ENCODE measurements around the gene SIM2.

Gene SIM2

GRCh38 chr21:36773117-36773516 is 74.2 kb downstream of the SIM2 start:
- DNase-seq: no peak

GRCh38 chr21:36773995-36774394 is 75.1 kb downstream of the SIM2 start:
- no peak for DNase-seq

- DNase-seq: no peak
Observed at GRCh38 chr21:36776981-36777617, 78.2 kb downstream of the SIM2 start.

GRCh38 chr21:36780861-36781260 is 81.9 kb downstream of the SIM2 start:
- DNase-seq: no peak

- no peak for DNase-seq
Observed at GRCh38 chr21:36783612-36784374, 84.9 kb downstream of the SIM2 start.

DNA sequence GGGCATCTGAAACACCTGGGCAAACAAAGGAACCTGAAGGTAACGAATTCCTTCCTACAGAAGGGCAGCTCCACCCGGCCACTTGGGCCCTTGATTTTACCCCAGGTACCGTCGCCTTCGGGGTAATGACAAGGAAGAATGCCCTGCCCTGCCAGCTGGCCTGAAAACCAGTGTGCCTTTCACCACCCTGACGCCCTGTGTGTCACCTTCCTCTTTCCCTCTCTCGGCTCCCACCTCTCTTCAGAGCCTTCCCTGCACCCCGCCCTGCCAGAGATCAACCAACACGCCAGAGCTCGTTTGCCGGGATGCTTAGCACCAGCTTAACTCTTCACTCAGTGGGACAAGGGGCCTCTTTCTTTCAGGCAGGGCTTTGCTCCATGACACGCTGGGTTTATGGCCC is 86.0 kb downstream of the SIM2 start:
- DNase-seq: no peak

- no peak for DNase-seq
Observed at GRCh38 chr21:36785615-36786014, 86.7 kb downstream of the SIM2 start.

GRCh38 chr21:36786186-36786585 is 87.3 kb downstream of the SIM2 start:
- no peak for DNase-seq

DNA sequence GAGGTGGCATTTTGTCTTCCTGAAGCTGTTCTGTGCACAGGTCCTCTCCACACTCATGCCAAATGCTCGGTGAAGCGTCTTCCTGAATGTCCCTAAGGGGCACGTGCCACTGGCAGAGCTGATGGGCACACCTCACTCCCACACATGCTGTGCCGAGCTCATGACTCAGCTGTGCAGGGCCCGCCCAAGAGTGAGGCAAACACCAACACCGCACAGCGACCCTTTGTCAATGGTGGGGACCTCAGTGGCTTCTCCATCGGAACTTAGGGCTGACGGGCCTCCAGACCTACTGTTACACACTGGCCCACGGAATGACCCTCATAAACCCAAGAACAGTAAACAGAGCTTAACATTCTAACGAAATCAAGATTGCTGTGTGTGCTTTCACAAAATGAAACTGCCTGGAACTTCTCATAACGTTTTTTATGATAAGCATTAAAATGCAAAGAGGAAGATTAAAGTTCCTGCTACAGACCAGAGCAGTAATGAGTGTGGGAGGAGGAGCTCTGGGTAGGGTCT is 89.3 kb downstream of the SIM2 start:
- no peak for DNase-seq

GRCh38 chr21:36790616-36791015 is 91.7 kb downstream of the SIM2 start:
- DNase-seq: no peak

DNA sequence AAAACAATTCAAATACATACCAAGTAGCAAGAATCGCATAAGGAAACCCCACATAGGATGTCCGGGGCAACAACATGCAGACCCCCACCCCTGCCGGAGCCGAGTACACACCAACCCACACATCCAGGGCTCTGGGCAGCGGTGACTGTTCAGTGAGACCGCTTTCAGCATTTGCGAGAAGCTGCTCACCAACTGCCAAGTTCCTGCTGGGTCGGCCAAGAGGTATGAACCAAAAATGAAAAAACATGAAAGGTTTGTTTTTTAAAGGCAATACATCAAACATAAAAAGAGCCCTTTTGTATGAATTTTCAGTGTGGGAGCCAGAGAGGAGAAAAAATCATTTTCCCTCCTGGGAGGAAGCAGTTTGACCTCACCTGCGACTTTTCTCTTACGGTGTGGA is 92.3 kb downstream of the SIM2 start:
- no peak for DNase-seq

GRCh38 chr21:36791695-36792470 is 93.0 kb downstream of the SIM2 start:
- no peak for DNase-seq

GRCh38 chr21:36792505-36792967 is 93.6 kb downstream of the SIM2 start:
- DNase-seq: no peak

- no peak for DNase-seq
Observed at GRCh38 chr21:36796070-36796469, 97.2 kb downstream of the SIM2 start.

DNA sequence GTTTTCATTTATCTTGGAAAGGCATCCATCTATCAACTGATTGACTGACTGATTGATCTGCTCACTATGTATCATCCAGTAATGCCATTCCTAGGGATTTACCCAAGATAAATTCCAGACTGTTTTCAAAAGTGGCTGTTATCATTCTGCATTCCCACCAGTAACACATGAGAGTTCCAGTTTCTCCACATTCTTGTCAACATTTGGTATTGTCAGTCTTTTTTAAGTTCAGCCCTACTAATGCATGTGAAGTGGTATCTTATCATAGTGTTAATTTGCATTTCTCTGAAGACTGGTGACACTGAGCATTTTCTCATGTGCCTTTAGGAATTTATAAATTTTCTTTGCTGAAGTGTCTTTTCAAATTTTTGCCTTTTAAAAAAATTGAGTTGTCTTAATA is 99.6 kb downstream of the SIM2 start:
- no peak for DNase-seq
